A549 (cell line): ENCODE data around the gene TMEM51. TPM values are rescaled to one million over a fixed set of nuclear protein-coding genes. Genes with fewer than 3 reads are reported as not detected.

ENCODE experiments used
- ATAC-seq, 2 experiments: fragments of 200-7000 bp in 1 of 2; fragments of >200 bp in 1 of 2; cut with Nextera tagmentation in 1 of 2; cut with Tn5 transposase in 1 of 2; 3 replicates each; pipeline versions ENCODE4 v1.8.0 to v1.9.1; 2018 to 2020; ENCODE audit warnings: mild to moderate bottlenecking in 1 of 2, moderate library complexity in 1 of 2
- CTCF ChIA-PET: fragments of 300-600 bp; sonication (Branson Sonifier 250); formaldehyde crosslinking; extraction: SDS; loops from one replicate; lab custom pipeline; 2021; ENCODE audit warnings: antibody characterized with exemption, inconsistent platforms; lab: Yijun Ruan, JAX
- POLR2A ChIA-PET: fragments of 350-600 bp; formaldehyde crosslinking; extraction: SDS; loops from one replicate; lab custom pipeline; 2021; ENCODE audit warnings: antibody characterized with exemption, inconsistent platforms; lab: Yijun Ruan, JAX
- DNase-seq, 2 experiments: peaks; one replicate each; pipeline versions ENCODE4 v3.0.0 to v3.0.0-alpha.2; 2011 to 2016; ENCODE audit warnings: low read depth in 1 of 2, low spot score in 1 of 2
- FAIRE-seq: peaks from 2 replicates; lab custom pipeline; 2011; peaks lifted over from hg19 to GRCh38; lab: Jason Lieb, UNC
- H3K27ac ChIP-seq, 2 experiments: fragments of >200 bp; sonication (Bioruptor Twin); formaldehyde crosslinking; 3 replicates each; pipeline ENCODE4 v1.5.1; 2016 to 2017
- H3K4me1 ChIP-seq: fragments of >200 bp; sonication (Bioruptor Twin); formaldehyde crosslinking; 3 replicates; pipeline ENCODE4 v1.6.1; 2016
- H3K4me2 ChIP-seq: fragments of >200 bp; sonication (Bioruptor Twin); formaldehyde crosslinking; 3 replicates; pipeline ENCODE4 v1.6.1; 2016
- H3K4me3 ChIP-seq: fragments of >200 bp; sonication (Bioruptor Twin); formaldehyde crosslinking; 3 replicates; pipeline ENCODE4 v1.5.1; 2016
- H3K9me3 ChIP-seq: fragments of >200 bp; sonication (Bioruptor Twin); formaldehyde crosslinking; 3 replicates; pipeline ENCODE4 v1.6.1; 2016
- CBX8 ChIP-seq: fragments of 200-600 bp; sonication (generic); IDR thresholded peaks from 2 replicates; pipeline ENCODE4 v1.6.1; 2016
- E2F6 ChIP-seq: IDR thresholded peaks from 2 replicates; pipeline ENCODE4 v1.6.1; 2012; ENCODE audit warnings: low read depth, borderline replicate concordance
- EHF ChIP-seq: fragments of 250-450 bp; sonication (Bioruptor Pico); IDR thresholded peaks from 2 replicates; pipeline ENCODE4 v1.5.0; 2020; ENCODE audit warnings: mild to moderate bottlenecking
- EHMT2 ChIP-seq: fragments of 200-600 bp; sonication (generic); IDR thresholded peaks from 2 replicates; pipeline ENCODE4 v1.6.1; 2016; ENCODE audit warnings: antibody characterized with exemption, low read depth, mild to moderate bottlenecking, moderate library complexity
- EP300 ChIP-seq, 2 experiments: fragments of >200 bp; sonication (Bioruptor Twin); formaldehyde crosslinking; IDR thresholded peaks; 2 replicates in 1 of 2; 3 replicates in 1 of 2; pipeline ENCODE4 v1.6.1; 2016 to 2017
- ESRRA ChIP-seq: fragments of 150-350 bp; IDR thresholded peaks from 2 replicates; pipeline ENCODE4 v1.6.1; 2014; ENCODE audit warnings: mild to moderate bottlenecking, low read length, borderline replicate concordance
- FOSL2 ChIP-seq, 2 experiments: fragments of 450-650 bp in 1 of 2; fragments of >200 bp in 1 of 2; sonication (Bioruptor Twin) in 1 of 2; formaldehyde crosslinking; IDR thresholded peaks; 2 replicates each; pipeline versions ENCODE4 v1.5.0 to v1.6.1; 2016 to 2020; ENCODE audit warnings: mild to moderate bottlenecking in 1 of 2, moderate library complexity in 1 of 2
- FOXS1 ChIP-seq: fragments of 250-450 bp; sonication (Bioruptor Pico); IDR thresholded peaks from 2 replicates; pipeline ENCODE4 v1.5.0; 2020; ENCODE audit warnings: mild to moderate bottlenecking, moderate library complexity
- GATA3 ChIP-seq: IDR thresholded peaks from 2 replicates; pipeline ENCODE4 v1.6.1; 2012; ENCODE audit warnings: borderline replicate concordance
- HDAC2 ChIP-seq: fragments of 200-600 bp; sonication (generic); IDR thresholded peaks from 2 replicates; pipeline ENCODE4 v1.6.1; 2016
- HOXA7 ChIP-seq: fragments of 250-450 bp; sonication (Bioruptor Pico); IDR thresholded peaks from 2 replicates; pipeline ENCODE4 v1.5.0; 2020; ENCODE audit warnings: mild to moderate bottlenecking, moderate library complexity
- HOXB5 ChIP-seq: fragments of 250-450 bp; sonication (Bioruptor Pico); IDR thresholded peaks from 2 replicates; pipeline ENCODE4 v1.5.0; 2020; ENCODE audit warnings: mild to moderate bottlenecking, moderate library complexity
- JUN ChIP-seq, 2 experiments: fragments of >200 bp; sonication (Bioruptor Twin); formaldehyde crosslinking; IDR thresholded peaks; 2 replicates in 1 of 2; 3 replicates in 1 of 2; pipeline ENCODE4 v1.6.1; 2016 to 2017
- KDM5A ChIP-seq: fragments of 200-600 bp; sonication (generic); IDR thresholded peaks from 2 replicates; pipeline ENCODE4 v1.6.1; 2016; ENCODE audit warnings: antibody characterized with exemption, mild to moderate bottlenecking
- MYC ChIP-seq: IDR thresholded peaks from 2 replicates; pipeline ENCODE4 v1.6.1; 2012; ENCODE audit warnings: mild to moderate bottlenecking, inconsistent platforms, low read length, improper control_type of control experiment, borderline replicate concordance
- NFE2L2 ChIP-seq: fragments of 150-350 bp; conservative IDR thresholded peaks from 2 replicates; pipeline ENCODE4 v1.6.1; 2014; ENCODE audit warnings: low read length
- POLR2AphosphoS2 ChIP-seq: conservative IDR thresholded peaks from 2 replicates; pipeline ENCODE4 v1.6.1; 2012; ENCODE audit warnings: low read length, improper control_type of control experiment, inconsistent platforms
- RAD21 ChIP-seq, 2 experiments: fragments of >200 bp in 1 of 2; sonication (Bioruptor Twin) in 1 of 2; formaldehyde crosslinking in 1 of 2; IDR thresholded peaks in 1 of 2; conservative IDR thresholded peaks in 1 of 2; 2 replicates in 1 of 2; 3 replicates in 1 of 2; pipeline ENCODE4 v1.6.1; 2012 to 2018; ENCODE audit warnings: inconsistent platforms in 1 of 2
- RARB ChIP-seq: fragments of 250-450 bp; sonication (Bioruptor Pico); IDR thresholded peaks from 2 replicates; pipeline ENCODE4 v1.8.0; 2021; ENCODE audit warnings: mild to moderate bottlenecking, moderate library complexity
- RCOR1 ChIP-seq: fragments of 150-350 bp; IDR thresholded peaks from 2 replicates; pipeline ENCODE4 v1.6.1; 2014; ENCODE audit warnings: antibody characterized with exemption, low read length, low read depth
- TFCP2L1 ChIP-seq: fragments of 250-450 bp; sonication (Bioruptor Pico); IDR thresholded peaks from 2 replicates; pipeline ENCODE4 v1.5.0; 2021; ENCODE audit warnings: mild to moderate bottlenecking
- TP53 ChIP-seq: fragments of 250-450 bp; sonication (Bioruptor Pico); IDR thresholded peaks from 2 replicates; pipeline ENCODE4 v1.5.0; 2021; ENCODE audit warnings: mild to moderate bottlenecking, moderate library complexity
- USF2 ChIP-seq: fragments of 450-650 bp; IDR thresholded peaks from 2 replicates; pipeline ENCODE4 v1.6.1; 2014; ENCODE audit warnings: antibody characterized with exemption
- ZC3H11A ChIP-seq: fragments of 450-650 bp; IDR thresholded peaks from 2 replicates; pipeline ENCODE4 v1.6.1; 2014; ENCODE audit warnings: antibody characterized with exemption, mild to moderate bottlenecking
- WGBS: methylation state at CpG from one replicate; pipeline ENCODE4 v1.1.6; 2017; ENCODE audit errors: missing lambda C conversion rate; 5-methylcytosine and 5-hydroxymethylcytosine counted together
- polyA plus RNA-seq, 4 experiments: library from polyadenylated mRNA; depleted of rRNA in 3 of 4; stranded (reverse); fragments of >200 nt; fragmentation: RNase III in 1 of 4; extraction: RNeasy Plus Mini Kit Qiagen cat#74134 plus additional on column Dnase treatment in 1 of 4; gene quantifications; 2 replicates in 3 of 4; 3 replicates in 1 of 4; pipeline ENCODE4 v1.2.3, GENCODE V29; 2011 to 2017
- TF ChIP-seq, protein P1 (sequence below): IDR thresholded peaks from 2 replicates; pipeline ENCODE4 v1.6.1; 2012
- TF ChIP-seq, protein P2 (sequence below): fragments of >200 bp; sonication (Bioruptor Twin); formaldehyde crosslinking; IDR thresholded peaks from 3 replicates; pipeline ENCODE4 v1.5.1; 2016
- TF ChIP-seq, protein P3 (sequence below): fragments of 200-600 bp; sonication (generic); IDR thresholded peaks from 2 replicates; pipeline ENCODE4 v1.6.1; 2016; ENCODE audit warnings: antibody characterized with exemption, mild to moderate bottlenecking, moderate library complexity

The TMEM51 gene
- polyA plus RNA-seq, 2 of the 4 experiments (the other 2 are of a cell fraction): 20.0 to 22.8 TPM

DNA sequence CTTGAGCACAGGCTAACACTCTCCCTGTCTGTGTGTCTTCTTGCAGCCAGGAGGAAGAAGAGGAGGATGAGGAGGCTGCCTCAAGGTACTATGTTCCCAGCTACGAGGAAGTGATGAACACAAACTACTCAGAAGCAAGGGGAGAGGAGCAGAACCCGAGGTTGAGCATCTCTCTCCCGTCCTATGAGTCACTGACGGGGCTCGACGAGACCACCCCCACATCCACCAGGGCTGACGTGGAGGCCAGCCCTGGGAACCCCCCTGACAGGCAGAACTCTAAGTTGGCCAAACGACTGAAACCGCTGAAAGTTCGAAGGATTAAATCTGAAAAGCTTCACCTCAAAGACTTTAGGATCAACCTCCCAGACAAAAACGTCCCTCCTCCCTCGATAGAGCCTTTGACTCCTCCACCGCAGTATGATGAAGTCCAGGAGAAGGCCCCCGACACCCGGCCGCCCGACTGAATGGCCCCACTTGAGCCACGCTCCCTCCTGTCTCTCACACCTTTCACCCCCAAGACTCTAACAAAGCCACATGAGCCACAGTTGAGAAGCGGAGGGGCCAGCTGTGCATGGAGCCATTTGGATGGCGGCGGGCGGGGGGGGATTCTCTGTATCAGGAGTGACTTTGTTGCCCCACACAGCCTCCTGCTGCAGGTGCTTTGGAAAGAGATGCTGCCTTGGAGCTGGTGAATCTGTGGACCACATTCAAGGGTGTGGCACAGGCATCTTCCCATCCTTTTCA, 65.9 kb downstream of the TMEM51 start:
- FAIRE-seq: no peak
- DNase-seq: no peak
- no peak overlapping the region for H3K4me3 ChIP-seq
- H3K4me1 ChIP-seq: no peaks in the 10 kb centered on the region
- no peak for ATAC-seq
- no peak overlapping the region for H3K27ac ChIP-seq
- CTCF ChIA-PET: interaction anchor here (1.0 to 1.4 kb wide), 4 partner anchors 9 to 53 kb away, joined by 3 to 6 read pairs (median 4); no protein-coding TSS in a partner anchor
- H3K9me3 ChIP-seq: no peaks in the 10 kb centered on the region
- POLR2A ChIA-PET: interaction anchor here (0.9 kb wide), 1 partner anchor 51 kb away, joined by 3 read pairs; no protein-coding TSS in a partner anchor
- no peak for TF ChIP-seq USF2
- no peak for TF ChIP-seq MYC
- TF ChIP-seq HOXB5: no peak
- TF ChIP-seq JUN (IDR thresholded peaks at IDR 0.05): no peak
- no peak for TF ChIP-seq EHF (CRISPR knock-in tag)
- no peak for TF ChIP-seq CBX8
- no peak for TF ChIP-seq RAD21 (conservative IDR thresholded peaks at IDR 0.05 in 1 of 2, IDR thresholded peaks at IDR 0.05 in 1 of 2)
- TF ChIP-seq TFCP2L1 (CRISPR knock-in tag): no peak
- TF ChIP-seq RARB (CRISPR knock-in tag): no peak
- no peak overlapping the region for H3K4me2 ChIP-seq
- 90% methylated on average over 22 of the region's 22 CpGs for WGBS

GRCh38 chr1:15220024-15220392, 66.5 kb downstream of the TMEM51 start:
- no peak for TF ChIP-seq ZC3H11A
- no peak for TF ChIP-seq ESRRA
- no peak for TF ChIP-seq HDAC2
- no peak for TF ChIP-seq FOSL2 (IDR thresholded peaks at IDR 0.05)
- TF ChIP-seq FOSL2 (CRISPR knock-in tag; IDR thresholded peaks at IDR 0.05): no peak
- TF ChIP-seq RCOR1: no peak
- TF ChIP-seq, protein P1, sequence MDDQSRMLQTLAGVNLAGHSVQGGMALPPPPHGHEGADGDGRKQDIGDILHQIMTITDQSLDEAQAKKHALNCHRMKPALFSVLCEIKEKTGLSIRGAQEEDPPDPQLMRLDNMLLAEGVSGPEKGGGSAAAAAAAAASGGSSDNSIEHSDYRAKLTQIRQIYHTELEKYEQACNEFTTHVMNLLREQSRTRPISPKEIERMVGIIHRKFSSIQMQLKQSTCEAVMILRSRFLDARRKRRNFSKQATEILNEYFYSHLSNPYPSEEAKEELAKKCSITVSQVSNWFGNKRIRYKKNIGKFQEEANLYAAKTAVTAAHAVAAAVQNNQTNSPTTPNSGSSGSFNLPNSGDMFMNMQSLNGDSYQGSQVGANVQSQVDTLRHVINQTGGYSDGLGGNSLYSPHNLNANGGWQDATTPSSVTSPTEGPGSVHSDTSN: no peak
- no peak for TF ChIP-seq EP300 (IDR thresholded peaks at IDR 0.05)
- TF ChIP-seq GATA3: no peak
- TF ChIP-seq POLR2AphosphoS2: no peak
- TF ChIP-seq, protein P2, sequence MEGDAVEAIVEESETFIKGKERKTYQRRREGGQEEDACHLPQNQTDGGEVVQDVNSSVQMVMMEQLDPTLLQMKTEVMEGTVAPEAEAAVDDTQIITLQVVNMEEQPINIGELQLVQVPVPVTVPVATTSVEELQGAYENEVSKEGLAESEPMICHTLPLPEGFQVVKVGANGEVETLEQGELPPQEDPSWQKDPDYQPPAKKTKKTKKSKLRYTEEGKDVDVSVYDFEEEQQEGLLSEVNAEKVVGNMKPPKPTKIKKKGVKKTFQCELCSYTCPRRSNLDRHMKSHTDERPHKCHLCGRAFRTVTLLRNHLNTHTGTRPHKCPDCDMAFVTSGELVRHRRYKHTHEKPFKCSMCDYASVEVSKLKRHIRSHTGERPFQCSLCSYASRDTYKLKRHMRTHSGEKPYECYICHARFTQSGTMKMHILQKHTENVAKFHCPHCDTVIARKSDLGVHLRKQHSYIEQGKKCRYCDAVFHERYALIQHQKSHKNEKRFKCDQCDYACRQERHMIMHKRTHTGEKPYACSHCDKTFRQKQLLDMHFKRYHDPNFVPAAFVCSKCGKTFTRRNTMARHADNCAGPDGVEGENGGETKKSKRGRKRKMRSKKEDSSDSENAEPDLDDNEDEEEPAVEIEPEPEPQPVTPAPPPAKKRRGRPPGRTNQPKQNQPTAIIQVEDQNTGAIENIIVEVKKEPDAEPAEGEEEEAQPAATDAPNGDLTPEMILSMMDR: no peak
- TF ChIP-seq E2F6: no peak
- TF ChIP-seq EHMT2: no peak
- TF ChIP-seq KDM5A: no peak
- no peak for TF ChIP-seq TP53 (CRISPR knock-in tag)
- TF ChIP-seq, protein P3, sequence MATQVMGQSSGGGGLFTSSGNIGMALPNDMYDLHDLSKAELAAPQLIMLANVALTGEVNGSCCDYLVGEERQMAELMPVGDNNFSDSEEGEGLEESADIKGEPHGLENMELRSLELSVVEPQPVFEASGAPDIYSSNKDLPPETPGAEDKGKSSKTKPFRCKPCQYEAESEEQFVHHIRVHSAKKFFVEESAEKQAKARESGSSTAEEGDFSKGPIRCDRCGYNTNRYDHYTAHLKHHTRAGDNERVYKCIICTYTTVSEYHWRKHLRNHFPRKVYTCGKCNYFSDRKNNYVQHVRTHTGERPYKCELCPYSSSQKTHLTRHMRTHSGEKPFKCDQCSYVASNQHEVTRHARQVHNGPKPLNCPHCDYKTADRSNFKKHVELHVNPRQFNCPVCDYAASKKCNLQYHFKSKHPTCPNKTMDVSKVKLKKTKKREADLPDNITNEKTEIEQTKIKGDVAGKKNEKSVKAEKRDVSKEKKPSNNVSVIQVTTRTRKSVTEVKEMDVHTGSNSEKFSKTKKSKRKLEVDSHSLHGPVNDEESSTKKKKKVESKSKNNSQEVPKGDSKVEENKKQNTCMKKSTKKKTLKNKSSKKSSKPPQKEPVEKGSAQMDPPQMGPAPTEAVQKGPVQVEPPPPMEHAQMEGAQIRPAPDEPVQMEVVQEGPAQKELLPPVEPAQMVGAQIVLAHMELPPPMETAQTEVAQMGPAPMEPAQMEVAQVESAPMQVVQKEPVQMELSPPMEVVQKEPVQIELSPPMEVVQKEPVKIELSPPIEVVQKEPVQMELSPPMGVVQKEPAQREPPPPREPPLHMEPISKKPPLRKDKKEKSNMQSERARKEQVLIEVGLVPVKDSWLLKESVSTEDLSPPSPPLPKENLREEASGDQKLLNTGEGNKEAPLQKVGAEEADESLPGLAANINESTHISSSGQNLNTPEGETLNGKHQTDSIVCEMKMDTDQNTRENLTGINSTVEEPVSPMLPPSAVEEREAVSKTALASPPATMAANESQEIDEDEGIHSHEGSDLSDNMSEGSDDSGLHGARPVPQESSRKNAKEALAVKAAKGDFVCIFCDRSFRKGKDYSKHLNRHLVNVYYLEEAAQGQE: no peak
- TF ChIP-seq HOXA7 (CRISPR knock-in tag): no peak
- TF ChIP-seq TFCP2L1 (CRISPR knock-in tag): no peak
- no peak for TF ChIP-seq FOXS1 (CRISPR knock-in tag)
- no peak for TF ChIP-seq NFE2L2
- CTCF ChIA-PET: interaction anchor here (0.9 to 2.2 kb wide), 5 partner anchors 9 to 92 kb away, joined by 3 to 8 read pairs (median 5); no protein-coding TSS in a partner anchor
- POLR2A ChIA-PET: no interaction called here
- Histone ChIP-seq H3K4me2 (no peak overlapping the region), H3K4me3 (no peak overlapping the region), H3K4me1 (0 out of 3 replicates have a peak, but pooled peaks cover 3% of the 10 kb centered on the region), H3K27ac (no peak overlapping the region), H3K9me3 (no peaks in the 10 kb centered on the region)
- no peak for DNase-seq
- FAIRE-seq: no peak
- no peak for ATAC-seq
- 93% methylated on average over 12 of the region's 12 CpGs for WGBS
